ELF-1 (cell line): ENCODE results near the gene GDPGP1.
"Not testable (repeated sequence)": the region's sequence is repeated elsewhere in the genome, so short reads cannot be mapped to it uniquely, and the experiment has no call there.

Experiments
- DNase-seq: peaks from one replicate; pipeline ENCODE4 v3.0.0-alpha.2; 2016; ENCODE audit warnings: low read depth, low spot score

Gene GDPGP1

DNA sequence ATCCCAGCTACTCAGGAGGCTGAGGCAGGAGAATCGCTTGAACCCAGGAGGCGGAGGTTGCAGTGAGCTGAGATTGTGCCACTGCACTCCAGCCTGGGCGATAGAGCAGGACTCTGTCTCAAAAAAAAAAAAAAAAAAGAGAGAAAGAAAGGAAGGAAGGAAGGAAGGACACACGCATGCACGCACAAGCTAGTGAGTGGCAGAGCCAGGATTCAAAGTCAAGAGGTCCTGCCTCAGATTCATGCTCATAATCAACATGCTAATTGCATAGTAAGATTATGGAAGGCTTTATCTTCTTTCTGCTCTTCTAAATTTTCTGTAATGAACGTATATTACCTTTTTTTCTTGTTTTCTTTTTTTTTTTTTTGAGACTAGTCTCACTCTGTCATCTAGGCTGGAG, 26.7 kb downstream of the GDPGP1 start:
- not testable (repeated sequence) for DNase-seq

GRCh38 chr15:90261811-90262210, 27.8 kb downstream of the GDPGP1 start:
- no peak for DNase-seq

DNA sequence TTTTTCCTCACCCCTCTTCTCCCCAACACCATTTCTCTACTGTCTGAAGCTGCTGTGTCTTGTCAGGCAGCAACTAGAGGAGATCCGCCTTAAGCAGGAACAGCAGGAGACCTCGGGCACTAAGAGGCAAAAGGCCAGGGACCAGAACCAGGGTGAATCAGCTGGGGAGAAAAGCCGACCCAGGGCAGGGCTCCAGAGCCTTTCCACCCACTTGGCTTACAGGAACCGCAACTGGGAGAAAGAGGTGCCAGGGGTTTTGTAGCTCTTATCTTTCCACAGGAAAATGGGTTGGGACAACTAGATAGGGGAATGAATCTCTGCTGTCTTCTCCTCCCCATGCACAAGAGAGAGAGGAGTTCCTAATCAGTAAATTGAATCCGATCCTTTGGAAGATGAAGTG, 28.4 kb downstream of the GDPGP1 start:
- no peak for DNase-seq

DNA sequence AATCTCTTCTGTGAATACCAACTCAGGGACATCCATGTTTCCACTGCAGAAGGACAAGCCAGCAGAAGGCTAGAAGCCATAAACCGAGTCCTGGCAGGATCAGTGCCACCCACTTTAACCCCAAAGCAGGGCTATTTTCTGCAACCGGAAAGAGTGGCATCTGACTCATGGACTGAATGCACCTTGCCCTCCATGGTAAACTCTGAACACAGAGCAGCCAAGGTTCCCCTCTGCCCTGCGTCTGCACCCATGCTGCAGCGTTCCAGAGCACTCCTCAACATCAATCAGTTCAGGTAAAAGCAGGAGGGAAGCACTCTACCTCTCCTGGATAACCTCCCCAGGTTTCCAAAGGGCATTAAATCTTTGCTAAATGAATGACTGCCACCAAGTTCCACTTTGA, 30.7 kb downstream of the GDPGP1 start:
- no peak for DNase-seq

DNA sequence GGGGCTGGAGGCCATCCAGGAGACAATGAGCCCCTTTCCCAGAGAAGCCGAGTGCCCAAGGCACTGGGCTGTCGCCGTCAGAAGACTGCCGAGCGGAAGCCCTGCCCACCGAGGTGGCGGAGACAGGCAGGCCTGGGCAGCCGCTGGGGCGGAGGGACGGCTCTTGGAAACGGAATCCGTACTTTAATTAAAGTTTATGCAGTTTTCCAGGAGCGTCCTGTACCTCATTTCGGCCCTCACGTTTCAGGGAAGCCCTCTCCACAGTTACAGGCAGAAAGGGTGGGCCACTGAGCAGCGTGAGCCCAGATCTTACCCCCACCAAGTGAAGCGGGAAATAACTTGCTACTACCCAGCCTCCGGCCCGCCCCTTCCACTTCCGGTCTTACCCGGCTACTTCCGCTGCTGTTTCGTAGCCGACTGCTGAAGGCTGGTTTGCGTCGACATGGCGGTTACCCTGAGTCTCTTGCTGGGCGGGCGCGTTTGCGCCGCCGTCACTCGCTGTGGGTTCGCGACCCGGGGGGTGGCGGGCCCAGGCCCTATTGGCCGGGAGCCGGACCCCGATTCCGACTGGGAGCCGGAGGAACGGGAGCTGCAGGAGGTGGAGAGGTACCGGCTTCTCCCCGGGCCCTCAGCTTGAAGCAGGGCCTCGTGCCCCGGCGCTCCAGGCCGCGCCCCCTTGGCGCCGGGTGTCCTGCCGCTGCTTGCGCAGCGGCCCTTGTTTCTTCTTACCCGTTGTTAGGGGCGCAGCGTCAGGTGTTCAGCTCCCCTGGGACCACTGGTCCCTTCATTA, 31.5 kb downstream of the GDPGP1 start, which contains the start of gene NGRN:
TSS of gene NGRN (plus strand) at position 402 of the 790 bp plus-strand sequence. CDS start at position 443, 41 bp downstream.
- peak; percentile 95 for DNase-seq

GRCh38 chr15:90266061-90266431, 32.0 kb downstream of the GDPGP1 start:
- peak; percentile 77 for DNase-seq

DNA sequence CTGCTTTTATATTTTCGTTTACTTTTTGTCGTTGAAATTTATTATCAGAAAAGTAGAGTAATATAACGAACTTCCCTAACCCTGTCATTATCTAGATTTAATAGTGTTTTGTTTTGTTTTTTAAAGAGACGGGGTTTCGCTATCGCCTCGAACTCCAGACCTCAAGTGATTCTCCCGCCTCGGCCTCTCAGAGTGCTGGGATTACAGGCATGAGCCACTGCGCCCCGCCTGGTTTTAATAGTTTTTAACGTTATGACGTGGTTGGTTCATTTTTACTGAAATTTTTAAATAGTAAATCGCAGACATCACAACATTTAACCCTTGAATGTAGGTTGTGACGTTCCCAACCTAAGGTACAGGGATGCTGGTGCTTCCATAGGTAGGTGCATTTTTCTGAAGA, 32.5 kb downstream of the GDPGP1 start:
- no peak for DNase-seq

DNA sequence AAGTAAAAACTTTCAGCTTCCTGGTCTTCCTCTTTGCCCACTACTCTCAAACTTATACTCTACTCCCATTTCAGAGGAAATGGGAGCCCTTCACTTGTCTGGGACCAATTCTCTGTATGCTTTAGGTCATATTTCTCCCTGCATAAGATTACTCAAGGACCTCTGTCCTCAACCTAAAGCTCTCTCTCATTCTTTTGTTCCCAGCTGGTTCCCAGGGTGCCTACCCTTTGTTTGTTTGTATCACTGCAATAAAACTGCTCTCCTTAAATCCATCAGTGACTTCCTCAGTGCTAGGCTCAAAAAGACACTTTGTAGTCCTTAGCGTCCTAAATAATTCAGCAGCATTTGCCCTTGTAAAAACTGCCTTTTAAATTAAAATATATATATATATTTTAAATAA, 34.4 kb downstream of the GDPGP1 start:
- peak; percentile 38 for DNase-seq

GRCh38 chr15:90270502-90271150, 36.6 kb downstream of the GDPGP1 start:
- DNase-seq = no peak

DNA sequence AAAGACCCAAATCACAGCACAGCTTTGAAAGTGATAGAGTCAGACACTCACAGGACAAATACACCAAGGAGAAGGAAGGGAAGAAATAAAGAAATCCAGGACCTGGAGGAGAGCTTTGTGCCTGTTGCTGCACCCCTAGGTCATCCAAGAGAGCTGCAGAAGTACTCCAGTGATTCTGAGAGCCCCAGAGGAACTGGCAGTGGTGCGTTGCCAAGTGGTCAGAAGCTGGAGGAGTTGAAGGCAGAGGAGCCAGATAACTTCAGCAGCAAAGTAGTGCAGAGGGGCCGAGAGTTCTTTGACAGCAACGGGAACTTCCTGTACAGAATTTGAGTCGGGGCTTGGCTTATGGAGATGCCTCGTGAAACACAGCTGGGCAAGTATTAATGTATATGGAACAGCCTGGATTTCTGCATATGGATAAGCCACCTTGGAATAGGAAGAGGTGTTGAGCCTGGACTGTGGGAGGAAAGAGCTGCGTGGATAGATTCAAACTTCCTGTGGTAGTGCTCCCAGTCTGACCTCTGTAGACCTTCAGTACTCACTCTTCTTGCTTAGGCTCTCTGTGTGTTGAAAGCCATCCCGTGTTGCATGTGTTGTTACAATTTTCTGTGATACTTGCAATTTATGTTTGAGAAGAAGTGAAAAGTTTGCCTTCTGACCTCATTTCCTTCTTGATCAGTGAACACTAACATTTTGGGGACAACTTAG, 37.6 kb downstream of the GDPGP1 start:
- no peak for DNase-seq

DNA sequence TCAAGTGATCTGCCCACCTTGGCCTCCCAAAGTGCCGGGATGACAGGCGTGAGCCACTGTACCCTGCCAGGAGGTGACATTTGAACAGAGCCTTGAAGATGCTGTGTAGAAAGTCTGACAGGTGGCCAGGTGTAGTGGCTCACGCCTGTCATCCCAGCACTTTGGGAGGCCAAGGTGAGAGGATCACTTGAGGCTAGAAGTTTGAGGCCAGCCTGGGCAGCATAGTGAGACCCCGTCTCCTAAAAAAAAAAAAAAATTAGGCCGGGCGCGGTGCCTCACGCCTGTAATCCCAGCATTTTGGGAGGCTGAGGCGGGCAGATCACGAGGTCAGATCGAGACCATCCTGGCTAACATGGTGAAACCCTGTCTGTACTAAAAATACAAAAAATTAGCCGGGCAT, 44.5 kb downstream of the GDPGP1 start:
- not testable (repeated sequence) for DNase-seq

GRCh38 chr15:90280743-90281142, 46.7 kb downstream of the GDPGP1 start:
- DNase-seq = not testable (repeated sequence)

- not testable (repeated sequence) for DNase-seq
These were observed 47.6 kb downstream of the GDPGP1 start for GRCh38 chr15:90281637-90282036.

DNA sequence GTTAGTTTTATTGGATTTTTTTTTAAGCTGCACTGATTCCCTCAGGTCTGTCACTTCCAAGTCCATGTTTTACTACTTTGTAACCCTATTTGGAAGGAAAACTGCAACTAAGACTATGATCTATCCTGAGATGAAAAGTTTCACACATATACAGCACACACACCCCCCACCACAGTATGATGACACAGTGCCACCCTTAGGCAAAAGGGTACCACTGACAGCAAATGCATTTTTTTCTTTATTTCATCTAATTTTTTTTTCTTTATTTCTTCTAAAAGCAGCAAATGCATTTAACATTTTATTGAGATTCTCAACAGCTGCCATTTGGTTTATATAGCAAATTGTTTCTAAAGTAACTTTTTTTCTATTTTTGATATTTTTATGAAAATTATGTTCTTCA, 52.7 kb downstream of the GDPGP1 start:
- no peak for DNase-seq

GRCh38 chr15:90287101-90287500, 53.1 kb downstream of the GDPGP1 start:
- no peak for DNase-seq

GRCh38 chr15:90287946-90288345, 53.9 kb downstream of the GDPGP1 start:
- DNase-seq = no peak

DNA sequence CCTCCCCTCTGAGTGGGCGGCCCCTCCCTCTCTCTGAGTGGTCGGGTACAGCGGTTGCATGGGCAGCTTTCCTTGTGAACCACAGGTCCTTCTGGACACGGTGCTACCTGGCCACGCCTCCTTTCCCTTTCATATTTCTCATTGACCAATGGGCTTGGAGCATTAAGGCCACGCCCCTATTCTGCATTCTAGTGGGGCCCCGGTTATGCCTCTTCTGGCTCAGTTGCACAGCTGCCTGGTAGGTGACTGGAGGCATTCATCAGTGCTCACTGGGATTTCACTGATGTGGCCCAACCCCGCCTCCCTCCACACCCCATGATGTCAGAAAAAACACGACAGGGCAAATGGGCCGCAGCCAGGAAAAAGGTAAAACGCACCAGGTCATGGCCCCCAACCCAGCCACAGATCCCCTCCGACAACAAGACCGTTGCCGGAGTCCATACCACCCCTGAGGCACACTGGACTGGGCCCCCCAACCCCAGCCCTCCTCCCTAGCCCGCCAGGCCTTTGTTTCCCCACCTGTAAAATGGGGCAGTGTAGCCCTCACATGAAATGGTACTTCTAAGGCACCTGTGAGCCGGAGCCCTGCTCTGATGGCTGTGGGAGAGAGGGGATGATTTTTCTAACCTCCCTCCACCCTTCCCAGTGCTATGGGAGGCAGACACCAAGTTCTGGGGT, 57.8 kb downstream of the GDPGP1 start:
- DNase-seq = no peak

DNA sequence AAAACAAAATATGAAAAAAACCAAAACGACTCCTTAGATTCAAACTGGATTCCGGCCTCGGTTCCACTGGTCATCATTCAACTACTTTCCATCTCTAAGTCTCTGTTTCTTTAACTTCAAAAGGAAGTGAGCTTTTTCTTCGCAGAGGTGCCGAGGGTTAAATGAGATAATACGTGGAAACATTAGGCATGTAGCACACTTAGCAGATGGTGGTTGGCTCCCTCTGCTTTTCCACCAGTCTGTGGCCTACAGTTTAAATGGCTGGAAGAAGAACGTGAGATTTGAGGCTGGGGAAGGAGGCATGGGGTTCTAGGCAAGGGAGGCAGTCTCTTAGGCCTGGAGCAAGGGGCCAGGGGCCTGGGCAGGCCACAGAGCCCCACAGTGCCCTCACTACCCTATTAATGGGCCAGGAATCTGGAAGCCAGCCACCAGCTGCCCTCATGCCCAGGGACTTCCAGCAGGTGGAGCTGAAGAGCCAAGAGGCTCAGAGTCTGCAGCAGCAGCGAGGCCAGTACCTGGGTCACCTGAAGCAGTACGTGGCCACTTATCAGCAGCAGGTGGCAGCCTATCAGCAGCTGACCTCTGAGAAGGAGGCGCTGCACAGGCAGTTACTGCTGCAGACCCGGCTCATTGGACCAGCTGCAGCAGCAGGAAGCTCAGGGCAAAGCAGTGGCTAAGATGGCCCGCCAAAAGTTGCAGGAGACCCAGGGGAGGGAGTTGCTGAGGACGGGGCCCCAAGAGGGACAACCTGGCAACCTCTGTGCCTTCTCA, 59.2 kb downstream of the GDPGP1 start:
- peak; percentile 95 for DNase-seq

DNA sequence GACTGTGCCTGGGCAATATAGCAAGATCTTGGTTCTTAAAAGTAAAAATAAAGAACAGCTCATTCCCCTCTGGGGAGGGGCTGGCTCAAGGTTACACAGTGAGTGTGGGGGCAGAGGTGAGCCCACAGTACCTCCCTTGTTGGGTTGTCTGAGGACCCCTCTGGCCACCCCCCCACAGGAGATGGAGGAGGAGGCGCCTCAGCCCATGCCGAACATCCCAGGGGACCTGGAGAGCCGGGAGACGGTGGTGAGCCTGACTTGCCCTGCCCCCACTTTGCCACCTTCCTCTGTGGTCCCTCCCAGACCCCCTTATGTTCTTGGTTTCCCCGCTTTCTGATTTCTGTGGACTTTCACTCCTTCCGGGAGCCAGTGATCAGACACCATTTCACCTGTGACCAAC, 60.1 kb downstream of the GDPGP1 start:
- DNase-seq = no peak

DNA sequence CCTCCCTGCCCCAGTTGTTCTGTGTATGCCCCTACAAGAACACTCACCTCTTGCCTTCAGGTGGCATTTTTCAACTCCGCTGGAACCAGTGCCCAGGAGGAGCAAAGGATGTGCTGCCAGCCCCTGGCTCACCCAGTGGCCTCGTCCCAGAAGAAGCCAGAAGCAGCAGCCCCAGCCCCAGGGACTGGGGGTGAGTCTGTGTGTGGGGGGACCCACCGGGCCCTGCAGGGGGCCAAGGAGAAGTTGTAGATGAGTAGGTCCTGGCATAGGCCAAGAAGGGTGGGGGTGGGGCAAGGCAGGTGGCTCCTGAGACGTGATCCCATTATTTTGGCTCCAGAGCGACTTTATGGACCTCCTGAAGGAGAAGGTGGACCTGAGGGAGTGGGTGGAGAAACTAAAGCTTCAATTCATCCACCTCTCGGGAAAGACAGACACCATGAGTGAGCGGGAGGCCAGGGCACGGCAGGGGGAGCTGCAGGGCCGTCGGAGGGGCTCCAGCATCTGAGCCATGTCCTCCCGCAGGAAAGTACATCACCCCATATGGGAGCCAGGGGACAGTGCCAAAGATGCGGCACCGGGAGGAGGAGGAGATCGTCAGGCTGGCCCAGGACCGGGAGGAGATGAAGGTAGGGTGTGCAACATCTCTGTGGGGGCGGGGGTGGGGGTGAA, 60.7 kb downstream of the GDPGP1 start:
- DNase-seq = peak; percentile 53

DNA sequence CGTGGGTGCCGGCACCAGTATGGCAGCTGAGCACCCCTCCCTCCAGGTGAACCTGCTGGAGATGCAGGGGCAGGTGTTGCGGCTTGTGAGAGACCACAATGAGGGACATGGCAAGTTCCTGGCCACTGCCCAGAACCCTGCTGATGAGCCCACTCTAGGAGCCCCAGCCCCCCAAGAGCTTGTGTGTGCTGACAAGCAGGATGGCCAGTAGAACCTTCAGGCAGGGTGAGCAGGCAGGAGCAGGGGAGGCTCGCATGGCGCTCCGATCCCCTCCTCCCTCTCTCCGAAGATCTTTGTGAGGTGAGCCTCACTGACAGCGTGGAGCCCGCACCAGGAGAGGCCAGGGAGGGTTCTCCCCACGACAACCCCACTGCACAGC, 61.2 kb downstream of the GDPGP1 start:
- no peak for DNase-seq
